Measurements from ENCODE around the gene CAMTA1. TPM values are rescaled to one million over a fixed set of nuclear protein-coding genes. Genes with fewer than 3 reads are reported as not detected.

The CAMTA1 gene
- total RNA-seq, 4 donors from 2014 or later: 86.3 to 170 (median 132) TPM

DNA sequence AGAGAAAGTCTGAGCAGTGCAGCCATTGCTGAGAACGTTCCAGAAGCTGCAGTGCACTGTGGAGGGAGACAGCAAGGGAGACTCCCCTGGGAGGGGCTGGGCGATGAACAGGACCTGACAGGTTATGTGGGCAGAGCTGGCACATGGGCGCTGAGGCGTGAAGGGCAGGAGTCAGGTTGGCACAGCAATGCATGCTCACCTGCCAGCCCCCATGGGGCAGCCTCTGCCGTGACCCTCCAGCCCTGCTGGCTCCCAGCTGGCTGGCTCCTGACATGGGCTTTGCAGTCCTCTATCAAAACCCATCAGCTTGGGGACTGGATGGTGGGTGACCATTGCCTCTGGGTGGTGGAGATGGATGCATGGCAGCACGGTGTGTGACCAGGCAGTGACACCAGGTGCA is 300.3 kb downstream of the CAMTA1 start:
- WGBS, 2 donors (ENCODE audit: low coverage in 1 of 2): no CpG with 5 or more reads among the region's 6 CpGs
- Histone ChIP-seq H3K27me3 (peaks cover 35% of the 10 kb centered on the region), H3K9me3 (peaks cover 0 to 9% (median 0%) of the 10 kb centered on the region in 3 donors), H3K4me1 (no peaks in the 10 kb centered on the region), H3K36me3 (no peaks in the 10 kb centered on the region), H3K27ac (no peak overlapping the region), H3K4me3 (no peak overlapping the region)
- ATAC-seq: no peak
- TF ChIP-seq POLR2A (IDR thresholded peaks at IDR 0.05) (no peak), POLR2AphosphoS5 (IDR thresholded peaks at IDR 0.05) (no peak), EP300 (IDR thresholded peaks at IDR 0.05) (no peak)
- TF ChIP-seq, protein P1, sequence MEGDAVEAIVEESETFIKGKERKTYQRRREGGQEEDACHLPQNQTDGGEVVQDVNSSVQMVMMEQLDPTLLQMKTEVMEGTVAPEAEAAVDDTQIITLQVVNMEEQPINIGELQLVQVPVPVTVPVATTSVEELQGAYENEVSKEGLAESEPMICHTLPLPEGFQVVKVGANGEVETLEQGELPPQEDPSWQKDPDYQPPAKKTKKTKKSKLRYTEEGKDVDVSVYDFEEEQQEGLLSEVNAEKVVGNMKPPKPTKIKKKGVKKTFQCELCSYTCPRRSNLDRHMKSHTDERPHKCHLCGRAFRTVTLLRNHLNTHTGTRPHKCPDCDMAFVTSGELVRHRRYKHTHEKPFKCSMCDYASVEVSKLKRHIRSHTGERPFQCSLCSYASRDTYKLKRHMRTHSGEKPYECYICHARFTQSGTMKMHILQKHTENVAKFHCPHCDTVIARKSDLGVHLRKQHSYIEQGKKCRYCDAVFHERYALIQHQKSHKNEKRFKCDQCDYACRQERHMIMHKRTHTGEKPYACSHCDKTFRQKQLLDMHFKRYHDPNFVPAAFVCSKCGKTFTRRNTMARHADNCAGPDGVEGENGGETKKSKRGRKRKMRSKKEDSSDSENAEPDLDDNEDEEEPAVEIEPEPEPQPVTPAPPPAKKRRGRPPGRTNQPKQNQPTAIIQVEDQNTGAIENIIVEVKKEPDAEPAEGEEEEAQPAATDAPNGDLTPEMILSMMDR (IDR thresholded peaks at IDR 0.05): no peak

DNA sequence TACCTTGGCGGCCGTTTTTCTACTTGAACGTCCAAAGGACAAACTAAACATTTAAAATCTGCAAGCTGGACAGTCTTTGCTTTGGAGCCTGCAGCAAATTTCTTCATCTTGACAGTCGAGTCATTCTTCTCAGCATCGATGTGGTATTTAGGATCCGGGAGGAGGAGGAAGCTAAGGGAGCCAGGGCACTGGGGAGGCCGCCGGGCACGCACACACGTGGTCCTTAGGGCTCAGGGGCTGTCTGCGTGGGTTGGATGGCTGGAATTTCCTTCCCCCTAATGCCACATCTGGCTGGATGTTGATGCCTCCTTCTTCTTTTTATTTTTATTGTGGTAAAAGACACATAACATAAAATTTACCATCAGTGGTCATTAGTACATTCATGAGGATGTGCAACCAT is 300.9 kb downstream of the CAMTA1 start:
- Histone ChIP-seq H3K9me3 (peaks cover 0 to 4% (median 0%) of the 10 kb centered on the region in 3 donors), H3K36me3 (no peaks in the 10 kb centered on the region), H3K27ac (no peak overlapping the region), H3K27me3 (peaks cover 35% of the 10 kb centered on the region), H3K4me1 (no peaks in the 10 kb centered on the region), H3K4me3 (no peak overlapping the region)
- ATAC-seq: no peak
- TF ChIP-seq EP300 (IDR thresholded peaks at IDR 0.05): no peak
- TF ChIP-seq POLR2A (IDR thresholded peaks at IDR 0.05): no peak
- TF ChIP-seq POLR2AphosphoS5 (IDR thresholded peaks at IDR 0.05): no peak
- TF ChIP-seq, protein P1 (IDR thresholded peaks at IDR 0.05): no peak
- 51 to 73% methylated on average over 6 to 7 of the region's 11 CpGs for WGBS, 2 donors (ENCODE audit: low coverage in 1 of 2)

DNA sequence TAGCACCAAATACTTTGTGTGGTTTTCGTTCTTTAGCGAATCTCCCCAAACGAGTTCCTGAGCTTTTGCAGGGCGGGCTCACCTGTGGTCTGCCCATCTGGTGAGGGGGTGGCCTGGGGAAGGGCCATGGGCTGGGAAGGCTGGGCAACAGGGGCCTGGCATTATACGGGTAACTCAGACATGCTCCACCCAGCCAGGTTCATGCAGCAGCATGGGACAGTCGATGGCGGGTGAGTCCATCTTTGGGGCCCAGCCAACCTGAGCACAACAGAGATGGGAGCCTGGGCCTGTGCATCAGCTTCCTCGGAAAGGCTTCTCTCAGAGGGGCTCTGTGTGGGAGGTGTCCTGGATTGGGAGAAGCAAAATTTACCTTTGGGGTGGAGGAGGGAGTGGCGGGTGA is 302.6 kb downstream of the CAMTA1 start:
- Histone ChIP-seq H3K36me3 (no peaks in the 10 kb centered on the region), H3K4me1 (no peaks in the 10 kb centered on the region), H3K4me3 (no peak overlapping the region), H3K27me3 (peaks cover 36% of the 10 kb centered on the region), H3K9me3 (no peaks in the 10 kb centered on the region), H3K27ac (no peak overlapping the region)
- ATAC-seq: no peak
- TF ChIP-seq POLR2AphosphoS5 (IDR thresholded peaks at IDR 0.05): no peak
- no peak for TF ChIP-seq EP300 (IDR thresholded peaks at IDR 0.05)
- no peak for TF ChIP-seq POLR2A (IDR thresholded peaks at IDR 0.05)
- TF ChIP-seq, protein P1 (IDR thresholded peaks at IDR 0.05): no peak
- 83 to 87% methylated on average over 3 to 4 of the region's 9 CpGs for WGBS, 2 donors (ENCODE audit: low coverage in 1 of 2)

DNA sequence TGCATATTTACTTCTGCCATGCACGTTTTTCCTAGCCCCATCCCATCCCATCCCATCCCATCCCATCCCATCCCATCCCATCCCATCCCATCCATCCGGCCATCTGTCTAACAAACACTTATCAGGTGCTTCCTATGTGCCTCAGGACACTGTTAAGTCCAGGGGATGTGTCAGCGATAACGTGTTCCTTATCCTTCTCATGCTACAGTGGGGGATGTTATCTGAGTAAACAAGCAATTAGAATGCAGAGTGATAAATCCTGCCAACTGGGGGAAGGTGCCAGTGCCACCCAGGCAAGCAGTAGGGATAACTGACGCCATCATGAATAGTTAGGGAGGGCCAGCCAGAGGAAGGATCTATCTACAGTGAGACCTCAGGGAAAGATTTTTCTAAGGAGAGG is 304.2 kb downstream of the CAMTA1 start:
- Histone ChIP-seq H3K36me3 (no peaks in the 10 kb centered on the region), H3K4me1 (no peaks in the 10 kb centered on the region), H3K27me3 (peaks cover 44% of the 10 kb centered on the region), H3K9me3 (no peaks in the 10 kb centered on the region), H3K4me3 (no peak overlapping the region), H3K27ac (no peak overlapping the region)
- TF ChIP-seq POLR2AphosphoS5 (IDR thresholded peaks at IDR 0.05) (no peak), EP300 (IDR thresholded peaks at IDR 0.05) (no peak), POLR2A (IDR thresholded peaks at IDR 0.05) (no peak)
- TF ChIP-seq, protein P1 (IDR thresholded peaks at IDR 0.05): no peak
- no peak for ATAC-seq
- 34 to 47% methylated on average over 3 to 5 of the region's 5 CpGs for WGBS, 2 donors (ENCODE audit: low coverage in 1 of 2)

DNA sequence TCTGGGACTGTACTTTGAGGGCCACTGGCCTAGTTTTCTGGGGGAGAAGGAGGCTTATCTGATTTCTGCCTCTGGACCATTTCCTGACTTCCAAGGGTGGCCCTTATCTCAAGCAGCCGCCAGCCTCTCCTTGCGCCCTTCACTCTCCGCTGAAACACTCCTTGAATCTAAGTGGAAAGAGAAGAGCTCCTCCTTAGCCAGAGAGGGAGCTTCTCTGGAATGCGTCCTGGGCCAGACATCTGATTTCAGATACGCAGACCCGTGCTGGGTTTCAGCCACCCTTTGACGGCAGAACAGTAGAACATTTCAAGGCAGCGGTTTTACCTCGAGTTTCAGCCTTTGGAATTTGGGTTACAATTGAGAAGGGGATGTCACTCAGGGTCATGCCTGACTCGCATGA is 308.0 kb downstream of the CAMTA1 start:
- TF ChIP-seq, protein P1 (IDR thresholded peaks at IDR 0.05): no peak
- TF ChIP-seq POLR2AphosphoS5 (IDR thresholded peaks at IDR 0.05): no peak
- no peak for TF ChIP-seq POLR2A (IDR thresholded peaks at IDR 0.05)
- no peak for TF ChIP-seq EP300 (IDR thresholded peaks at IDR 0.05)
- Histone ChIP-seq H3K4me3 (no peak overlapping the region), H3K27me3 (peaks cover 55% of the 10 kb centered on the region), H3K36me3 (no peaks in the 10 kb centered on the region), H3K4me1 (no peaks in the 10 kb centered on the region), H3K27ac (no peak overlapping the region), H3K9me3 (no peaks in the 10 kb centered on the region)
- no peak for ATAC-seq
- WGBS, 2 donors (ENCODE audit: low coverage in 1 of 2): 31% methylated on average over 7 of the region's 10 CpGs; no CpG with 5 or more reads in 1 of the 2 donors
